ENCODE measurements around the gene SCD5.

Gene SCD5

DNA sequence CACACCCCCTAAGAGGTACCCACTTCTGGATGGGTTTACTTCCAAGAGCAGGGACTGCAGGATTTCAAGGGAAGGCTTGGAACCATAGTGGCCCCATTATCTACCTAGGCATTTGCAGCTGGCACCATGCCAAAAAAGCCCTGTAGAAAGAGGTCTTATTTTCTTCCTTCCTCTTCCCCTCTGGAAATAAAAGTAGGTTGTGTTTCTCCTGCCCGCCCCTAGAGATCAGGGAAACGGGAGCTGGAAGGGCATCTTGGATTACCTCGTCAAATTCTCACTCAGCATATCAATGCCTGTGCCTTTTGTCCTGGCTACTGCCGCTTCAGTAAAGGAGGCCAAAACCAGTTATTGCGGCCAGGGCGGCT, 1.6 kb downstream of the SCD5 start:
- no peak for DNase-seq (ENCODE audit: low spot score)

DNA sequence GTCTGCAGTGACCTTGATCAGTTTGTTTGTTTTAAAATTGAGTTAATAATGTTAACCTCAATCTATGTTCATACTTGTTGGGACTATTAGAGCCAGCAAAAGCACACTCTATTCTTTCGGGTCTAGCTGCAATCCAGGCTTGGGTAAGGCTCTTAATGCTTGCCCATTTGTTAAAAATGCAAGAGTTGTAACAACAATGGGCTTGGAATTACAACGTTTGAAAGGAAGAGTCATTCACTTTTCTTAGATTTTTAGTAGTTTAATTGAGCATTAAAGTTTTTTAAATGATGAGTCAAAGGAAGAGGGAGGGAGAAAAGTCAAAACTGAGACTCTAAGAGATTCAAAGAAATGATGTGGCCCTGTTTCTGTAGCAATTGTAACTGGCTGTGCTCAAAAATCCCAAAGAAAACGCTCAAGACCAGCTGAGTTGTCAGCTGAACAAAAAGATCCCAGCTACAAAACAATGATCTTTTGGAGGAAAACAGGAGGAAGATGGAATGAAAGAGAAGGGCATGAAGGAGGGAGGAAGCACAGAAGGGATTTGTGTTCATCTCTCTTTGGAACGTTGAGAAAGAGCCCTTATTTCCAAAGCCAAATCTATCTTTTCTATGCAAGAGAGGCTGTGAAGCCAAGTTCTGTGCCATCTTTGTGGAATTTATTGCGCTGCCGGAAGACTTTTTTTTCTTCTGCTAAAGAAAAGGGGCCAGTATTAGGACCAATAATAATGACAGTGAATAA, 5.5 kb downstream of the SCD5 start:
- peak; percentile 8 for DNase-seq (ENCODE audit: low spot score)

DNA sequence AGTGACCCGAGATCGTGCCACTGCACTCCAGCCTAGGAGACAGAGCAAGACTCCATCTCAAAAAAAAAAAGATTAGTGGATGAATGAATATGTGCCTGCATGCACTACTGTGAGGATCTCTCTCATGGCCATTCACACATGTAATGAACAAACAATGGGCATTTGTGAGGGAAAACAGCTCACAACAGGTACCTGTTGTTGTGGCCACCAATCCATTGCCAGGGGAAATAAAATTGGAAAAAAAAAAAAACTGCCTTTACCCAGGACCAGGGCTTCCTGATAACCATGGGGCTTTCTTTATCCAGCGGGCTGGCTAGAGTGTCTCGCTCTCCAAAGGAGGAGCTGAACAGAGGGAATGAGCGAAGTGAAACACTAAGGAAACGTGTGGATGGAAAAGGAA, 7.4 kb downstream of the SCD5 start:
- DNase-seq (ENCODE audit: low spot score) = no peak

DNA sequence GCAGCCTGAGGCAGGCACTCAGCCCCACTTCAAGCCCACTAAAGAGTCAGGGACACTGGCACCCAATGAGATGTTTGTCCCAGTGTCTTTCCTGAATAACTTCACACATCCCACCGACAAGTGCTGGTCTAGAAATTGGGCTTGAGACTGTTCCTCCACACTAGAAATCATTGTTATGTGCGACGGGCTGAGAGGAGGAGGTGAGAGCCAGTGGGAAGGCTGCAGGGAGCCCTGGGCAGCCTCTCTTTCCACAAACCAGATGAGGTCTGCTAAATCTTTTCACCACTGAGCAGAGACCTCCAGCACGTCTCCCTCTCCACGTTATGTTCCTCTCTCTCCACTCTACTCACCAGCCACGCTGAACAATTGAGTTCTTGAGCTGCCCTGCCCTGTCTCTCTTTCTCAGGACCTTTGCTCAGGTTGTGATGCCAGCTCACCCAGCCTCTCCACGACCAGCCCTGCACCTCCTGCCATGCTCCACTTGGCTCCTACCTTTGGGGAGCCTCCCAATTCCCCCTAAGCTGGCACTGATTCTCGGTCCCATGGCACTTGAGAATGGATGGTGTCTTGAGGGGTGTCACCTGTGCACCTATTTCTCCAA, 8.4 kb downstream of the SCD5 start:
- DNase-seq (ENCODE audit: low spot score) = no peak

DNA sequence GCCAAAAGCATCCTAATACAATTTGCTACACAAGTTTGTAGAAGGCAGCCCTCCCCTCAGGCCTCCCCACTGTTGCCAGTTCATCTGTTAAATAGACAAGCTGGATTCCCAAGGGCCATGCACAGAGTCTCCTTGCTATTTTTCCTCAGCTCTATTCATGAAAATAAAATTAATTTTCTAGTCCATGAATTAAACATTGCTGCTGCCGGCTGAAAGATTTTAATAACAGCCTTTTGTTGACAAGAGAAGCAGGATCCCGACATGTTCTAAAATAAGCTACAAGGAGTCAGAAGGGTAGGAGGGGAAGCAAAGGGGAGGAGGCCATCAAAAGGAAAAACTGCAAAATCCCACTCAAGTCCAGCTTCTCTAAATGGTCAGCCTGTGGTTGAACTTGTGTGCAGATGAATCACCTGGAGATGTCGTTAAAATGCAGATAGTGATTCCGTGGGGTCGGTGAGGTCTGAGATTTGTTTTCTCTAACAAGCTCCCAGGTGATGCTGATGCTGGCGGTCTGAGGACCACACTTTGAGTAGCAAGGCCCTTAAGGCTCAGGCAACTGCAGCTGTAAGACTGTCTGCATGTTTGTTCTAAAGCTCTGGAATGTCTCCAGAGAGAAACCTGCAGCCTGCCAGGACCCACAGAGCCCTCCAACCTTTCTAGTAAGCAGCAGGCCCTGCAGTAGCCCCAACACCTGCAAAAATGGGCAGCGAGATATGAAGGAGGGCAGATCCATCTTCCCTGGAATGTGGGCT, 9.4 kb downstream of the SCD5 start:
- DNase-seq (ENCODE audit: low spot score) = no peak

DNA sequence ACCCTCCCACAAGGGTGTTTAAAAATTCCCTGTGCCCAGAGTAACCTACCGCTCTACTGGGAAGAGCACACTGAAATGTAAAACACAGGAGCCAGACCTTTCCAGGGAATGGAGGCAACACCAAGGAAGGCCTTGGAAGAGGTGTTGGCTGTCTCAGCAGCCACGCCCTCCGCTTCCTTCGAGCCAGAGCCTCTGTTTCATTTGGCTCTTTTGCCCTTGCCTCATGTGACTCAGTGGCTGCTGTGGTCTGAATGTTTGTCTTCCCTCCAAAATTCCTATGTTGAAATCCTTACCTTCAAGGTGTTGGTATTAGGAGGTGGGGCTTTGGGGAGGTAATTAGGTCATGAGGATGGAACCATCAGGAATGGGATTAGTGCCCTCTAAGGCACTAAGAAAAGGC, 11.3 kb downstream of the SCD5 start:
- no peak for DNase-seq (ENCODE audit: low spot score)

DNA sequence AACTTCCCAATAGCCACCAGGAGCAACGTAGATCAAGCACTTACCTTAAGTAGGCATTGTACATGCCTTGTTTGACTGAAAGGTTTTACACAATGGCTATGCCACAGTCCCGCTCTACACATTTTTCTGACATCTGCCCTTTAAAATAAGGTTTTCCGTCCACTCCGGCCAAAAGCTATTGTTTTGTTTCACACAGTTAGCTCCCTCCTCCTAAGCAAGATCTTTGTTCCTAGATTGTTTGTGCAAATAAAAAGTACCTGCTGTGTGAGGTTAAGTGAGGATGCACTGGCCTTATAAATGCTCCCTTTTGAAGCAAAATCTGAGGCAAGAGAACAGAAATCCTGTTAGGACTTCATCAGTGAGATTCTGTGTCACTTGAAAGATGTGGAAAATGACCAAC, 11.8 kb downstream of the SCD5 start:
- no peak for DNase-seq (ENCODE audit: low spot score)

DNA sequence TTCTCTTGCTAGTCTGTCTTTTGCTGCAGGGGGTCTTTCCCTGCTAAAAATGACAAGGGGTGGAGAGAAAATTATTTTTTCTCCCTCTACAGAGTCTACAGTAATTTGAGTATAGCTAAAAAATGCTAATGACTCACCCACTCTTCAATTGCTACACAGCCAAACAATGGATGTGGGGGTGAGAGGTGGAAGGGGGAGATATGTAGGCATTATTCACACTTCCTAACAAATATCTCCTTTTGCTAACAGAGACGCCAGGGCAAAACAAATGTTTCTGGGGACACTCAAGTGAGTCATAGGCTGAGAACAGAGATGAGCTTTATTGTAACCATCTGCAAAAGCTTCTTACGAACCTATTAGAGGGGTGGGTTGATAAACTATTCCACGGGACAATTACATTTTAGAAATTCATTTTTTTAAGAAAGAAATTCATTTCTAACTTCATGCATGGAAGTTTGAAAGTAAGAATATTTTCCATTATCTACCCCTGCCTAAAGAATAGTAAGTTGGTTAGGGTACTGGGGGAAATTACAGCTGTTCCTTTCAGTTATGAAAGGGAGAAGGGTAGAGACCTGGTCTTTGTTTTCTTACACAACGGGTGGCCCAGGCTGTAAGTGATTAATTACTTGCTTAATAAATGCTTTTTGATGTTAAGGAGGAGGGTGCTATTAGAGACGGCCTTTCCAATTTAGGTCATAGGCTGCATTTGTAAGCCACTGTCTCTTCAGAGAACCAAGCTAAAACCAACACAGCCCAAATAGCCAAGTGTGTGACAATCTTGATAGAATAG, 12.8 kb downstream of the SCD5 start:
- DNase-seq (ENCODE audit: low spot score) = peak; percentile 90

DNA sequence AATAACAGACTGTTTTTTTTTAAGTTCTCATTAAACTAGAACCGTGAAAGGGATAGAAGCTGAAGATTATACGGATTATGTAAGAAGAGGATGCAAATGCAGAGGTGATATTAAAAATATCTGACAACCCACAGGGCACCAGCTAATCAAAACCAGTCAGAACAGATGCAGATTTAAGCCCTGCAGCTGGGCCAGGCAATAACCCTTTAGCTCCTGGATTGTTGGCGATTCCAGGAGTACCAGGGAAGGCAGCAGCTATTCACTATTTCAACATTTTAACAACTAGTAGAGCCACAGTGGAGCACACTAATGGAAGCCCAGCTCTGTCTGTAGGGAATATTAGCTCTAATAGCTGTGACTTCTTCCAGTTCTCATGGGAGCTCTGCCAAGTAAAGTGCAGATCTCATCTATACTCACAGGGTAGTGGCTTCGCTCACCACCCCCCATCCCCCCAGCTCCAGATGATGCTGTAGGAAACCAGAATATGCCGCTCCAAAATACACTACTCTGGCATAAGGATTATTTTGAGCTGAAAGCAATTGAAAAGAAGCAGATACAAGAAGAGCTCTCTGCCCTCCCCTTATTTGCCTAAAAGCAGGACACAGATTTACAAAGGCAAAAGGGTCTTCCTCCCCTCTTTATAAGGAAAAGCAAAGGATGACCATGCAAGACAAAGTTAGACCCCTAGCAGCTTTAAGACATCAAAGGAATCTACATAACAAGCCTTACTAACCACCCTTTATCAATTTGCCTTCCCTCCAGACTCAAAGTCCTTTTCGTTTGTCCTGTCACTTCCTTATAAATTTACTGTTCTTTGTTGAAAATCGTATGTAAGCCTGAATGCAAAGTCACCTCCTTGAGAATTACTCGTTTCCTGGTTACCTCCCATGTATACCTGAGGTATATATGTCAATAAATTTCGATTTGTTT, 13.7 kb downstream of the SCD5 start:
- DNase-seq (ENCODE audit: low spot score) = no peak

DNA sequence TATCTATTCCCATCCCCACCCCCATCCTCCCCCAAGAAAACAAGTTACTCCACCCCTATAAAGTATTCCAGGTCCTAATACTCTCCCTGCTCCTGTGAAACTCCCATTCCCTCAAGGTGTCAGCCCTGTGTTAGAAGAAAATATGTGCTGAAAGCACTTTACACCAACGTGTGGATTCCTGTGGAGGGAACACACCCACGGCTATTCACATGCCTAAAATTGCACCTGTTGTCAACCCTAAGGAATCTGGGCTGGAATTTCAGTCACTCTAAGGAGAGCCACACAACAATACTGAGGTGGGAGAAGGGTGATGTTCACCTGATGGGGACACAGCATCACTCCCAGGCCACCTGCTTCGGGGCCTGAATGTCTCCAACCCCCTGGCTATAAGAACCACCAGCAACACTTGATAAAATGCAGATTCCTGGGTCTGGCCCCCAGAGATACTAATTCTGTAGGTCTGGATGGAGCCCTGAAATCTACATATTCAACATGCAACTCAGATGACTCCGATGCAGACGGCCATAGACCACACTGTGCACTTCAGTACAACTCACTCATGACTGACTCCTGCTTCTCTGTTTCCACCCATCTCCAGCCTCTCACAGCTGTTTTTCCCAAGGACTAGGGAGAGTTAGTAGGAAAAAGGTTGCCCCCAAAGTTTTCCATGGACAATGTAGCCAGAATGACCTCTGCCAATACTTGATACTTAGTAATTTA, 15.8 kb downstream of the SCD5 start:
- no peak for DNase-seq (ENCODE audit: low spot score)

DNA sequence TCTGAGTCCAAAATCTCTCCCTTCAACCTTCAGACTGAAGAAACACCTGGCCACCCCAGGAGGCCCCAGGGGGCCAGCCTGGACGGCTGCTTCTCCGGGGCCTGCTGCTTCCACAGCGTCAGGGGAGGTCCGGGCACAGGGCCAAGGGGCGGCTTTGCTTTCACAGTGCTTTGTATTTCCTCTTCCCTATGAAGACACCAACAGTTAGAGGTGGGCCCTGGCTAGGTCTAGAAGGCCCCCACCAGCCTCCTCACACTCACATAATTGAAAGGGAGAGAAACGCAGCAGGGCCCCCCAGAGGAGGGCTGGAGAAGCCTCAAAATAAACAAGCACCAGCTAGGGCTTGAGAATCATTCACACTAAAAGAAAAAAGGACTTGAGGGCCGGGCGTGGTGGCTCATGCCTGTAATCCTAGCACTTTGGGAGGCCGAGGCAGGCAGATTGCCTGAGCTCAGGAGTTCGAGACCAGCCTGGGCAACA, 17.8 kb downstream of the SCD5 start:
- DNase-seq (ENCODE audit: low spot score) = no peak

DNA sequence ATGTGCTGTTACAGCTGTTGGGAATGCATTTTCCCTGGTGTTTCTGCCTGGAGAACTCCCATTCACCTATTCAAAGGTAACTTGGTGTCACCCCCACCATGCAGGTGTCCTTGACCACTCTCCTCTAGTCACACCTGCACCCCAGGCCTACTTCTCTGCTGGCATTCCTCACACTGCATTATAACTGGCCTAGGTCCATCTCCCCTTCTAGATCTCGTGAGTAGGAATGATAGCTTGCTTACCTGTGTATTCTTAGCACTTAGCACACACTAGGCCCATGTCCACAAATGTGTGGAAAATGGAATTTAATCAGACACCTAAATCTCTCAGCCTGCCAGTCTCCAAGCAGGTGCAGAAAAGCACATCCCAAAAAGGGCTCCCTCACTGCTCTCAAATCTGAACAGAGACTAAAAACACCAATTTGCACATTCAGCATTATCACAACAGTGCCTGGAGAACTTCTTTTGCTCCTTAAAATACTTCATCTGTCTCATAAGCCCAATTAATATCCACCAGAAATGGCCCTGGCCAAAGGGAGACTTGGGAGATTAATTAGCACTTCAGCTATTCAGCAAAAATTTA, 18.3 kb downstream of the SCD5 start:
- no peak for DNase-seq (ENCODE audit: low spot score)

DNA sequence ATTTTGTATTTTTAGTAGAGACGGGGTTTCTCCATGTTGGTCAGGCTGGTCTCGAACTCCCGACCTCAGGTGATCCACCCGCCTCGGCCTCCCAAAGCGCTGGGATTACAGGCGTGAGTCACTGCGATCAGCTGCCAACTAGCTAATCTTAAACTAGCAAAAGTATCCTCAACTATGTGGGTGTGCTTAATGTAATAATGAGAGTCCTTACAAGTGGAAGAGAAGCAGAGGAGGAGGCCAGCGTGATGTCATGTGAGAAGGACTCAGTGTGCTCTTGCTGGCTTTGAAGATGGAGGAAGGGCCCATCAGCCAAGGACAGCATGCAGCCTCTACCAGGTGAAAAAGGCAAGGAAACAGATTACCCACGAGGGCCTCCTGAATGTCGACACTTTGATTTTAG, 19.6 kb downstream of the SCD5 start:
- no peak for DNase-seq (ENCODE audit: low spot score)

DNA sequence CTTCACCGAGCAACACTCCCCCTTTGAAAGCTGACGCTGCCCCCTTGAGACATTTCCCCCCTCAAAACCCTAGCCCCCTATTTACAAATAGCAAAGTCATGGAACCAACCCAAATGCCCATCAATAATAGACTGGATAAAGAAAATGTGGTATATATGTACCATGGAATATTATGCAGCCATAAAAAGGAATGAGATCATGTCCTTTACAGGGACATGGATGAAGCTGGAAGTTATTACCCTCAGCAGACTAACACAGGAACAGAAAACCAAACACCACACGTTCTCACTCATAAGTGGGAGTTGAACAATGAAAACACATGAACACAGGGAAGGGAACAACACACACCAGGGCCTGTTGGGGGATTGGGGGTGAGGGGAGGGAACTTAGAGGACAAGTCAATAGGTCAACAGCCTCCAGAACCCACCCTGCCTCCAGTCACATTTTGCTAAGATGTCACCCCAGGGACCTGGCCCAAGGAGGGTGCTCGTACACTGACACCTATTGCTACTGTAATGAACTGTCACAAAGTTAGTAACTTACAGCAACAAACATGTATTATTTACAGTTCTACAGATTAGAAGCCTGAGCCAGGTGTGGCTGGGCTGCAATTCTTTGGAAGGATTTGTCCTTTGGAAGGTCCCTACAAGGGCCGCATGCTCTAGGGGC, 20.6 kb downstream of the SCD5 start:
- DNase-seq (ENCODE audit: low spot score) = no peak

DNA sequence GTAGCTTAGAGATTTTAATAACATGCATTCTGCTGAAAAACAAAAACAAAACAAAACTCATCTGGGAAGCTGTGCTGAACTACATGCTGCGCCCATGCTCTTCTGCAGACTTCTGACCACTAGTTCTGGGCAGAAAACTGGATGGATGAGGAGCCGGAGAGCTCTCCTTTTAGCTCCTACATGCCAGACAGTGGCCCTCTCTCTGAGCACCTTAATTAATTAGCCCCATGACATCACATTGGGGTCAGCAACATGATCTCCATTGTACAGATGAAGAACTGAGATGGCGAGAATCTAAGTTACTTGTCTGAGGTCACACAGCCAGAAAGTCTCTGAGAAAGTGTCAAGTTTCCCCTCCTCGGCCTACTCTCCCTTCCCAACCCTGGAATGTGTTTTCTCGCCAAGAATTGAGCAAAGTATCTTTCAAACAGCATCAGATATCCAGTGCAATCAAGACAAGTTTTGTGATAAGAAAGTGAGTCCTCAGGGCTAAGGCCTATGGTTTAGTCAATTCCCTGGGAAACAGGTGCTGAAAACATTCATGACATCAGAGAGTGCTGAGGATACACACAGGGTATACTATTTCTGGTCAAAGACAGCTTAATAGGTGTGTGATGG, 21.6 kb downstream of the SCD5 start:
- no peak for DNase-seq (ENCODE audit: low spot score)

DNA sequence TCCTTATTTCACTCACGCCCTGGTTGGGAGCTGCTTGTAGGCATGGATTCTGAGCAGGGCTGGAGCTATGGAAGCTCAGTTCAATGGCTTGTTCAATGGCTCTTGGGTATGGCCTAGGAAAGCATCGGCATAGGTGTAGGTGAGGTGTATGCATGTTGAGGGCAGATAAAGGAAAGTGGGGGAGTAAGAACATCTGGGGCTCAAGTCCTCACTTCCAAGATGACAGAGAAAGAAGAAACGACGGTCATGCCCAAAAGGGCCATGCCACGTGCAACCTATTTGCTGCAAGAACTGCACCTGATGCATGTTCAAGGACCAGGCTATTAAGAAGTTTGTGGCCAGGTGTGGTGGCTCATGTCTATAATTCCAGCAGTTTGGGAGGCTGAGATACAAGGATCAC, 23.4 kb downstream of the SCD5 start:
- DNase-seq (ENCODE audit: low spot score) = no peak

DNA sequence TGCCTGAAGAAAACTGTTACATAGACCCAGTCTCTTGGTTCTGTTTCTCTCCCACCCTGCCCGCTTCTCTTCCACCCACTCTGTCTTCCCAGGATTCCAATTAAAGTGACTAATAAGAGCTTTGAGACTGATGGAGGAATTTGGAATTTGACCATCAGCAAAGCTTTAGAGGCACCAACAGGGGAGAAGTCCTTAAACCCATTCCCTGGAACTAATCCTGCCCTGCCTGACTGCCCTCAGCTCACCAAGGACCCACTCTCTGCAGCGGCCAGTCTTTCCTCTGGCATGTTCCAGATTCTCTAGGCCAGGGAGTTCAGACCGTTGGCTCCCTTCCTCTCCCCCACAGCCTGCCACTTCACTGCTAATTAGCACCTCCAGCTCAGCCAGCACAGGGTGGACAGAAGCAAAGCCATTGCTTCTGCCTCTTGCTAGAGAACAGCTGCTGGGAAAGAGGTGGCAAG, 23.9 kb downstream of the SCD5 start:
- DNase-seq (ENCODE audit: low spot score) = no peak

DNA sequence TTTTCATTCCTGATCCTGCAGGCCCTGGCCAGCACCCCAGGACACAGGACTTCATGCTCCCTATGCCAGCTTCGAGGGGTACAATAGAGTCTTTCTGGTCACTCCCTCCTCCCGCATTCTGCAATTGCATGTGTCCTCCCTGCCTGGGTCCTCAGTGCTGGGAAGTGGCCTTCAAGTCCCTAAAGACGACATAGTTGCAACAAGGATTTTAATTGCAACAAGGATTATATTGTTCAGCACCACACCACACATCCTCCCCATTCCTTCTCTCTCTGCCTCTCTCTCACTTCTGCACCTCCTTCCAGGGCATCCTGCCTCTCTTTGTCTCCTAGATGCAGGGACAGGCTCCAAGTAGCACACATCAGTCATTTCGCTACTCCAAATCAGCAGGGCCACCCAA, 25.5 kb downstream of the SCD5 start:
- DNase-seq (ENCODE audit: low spot score) = no peak

DNA sequence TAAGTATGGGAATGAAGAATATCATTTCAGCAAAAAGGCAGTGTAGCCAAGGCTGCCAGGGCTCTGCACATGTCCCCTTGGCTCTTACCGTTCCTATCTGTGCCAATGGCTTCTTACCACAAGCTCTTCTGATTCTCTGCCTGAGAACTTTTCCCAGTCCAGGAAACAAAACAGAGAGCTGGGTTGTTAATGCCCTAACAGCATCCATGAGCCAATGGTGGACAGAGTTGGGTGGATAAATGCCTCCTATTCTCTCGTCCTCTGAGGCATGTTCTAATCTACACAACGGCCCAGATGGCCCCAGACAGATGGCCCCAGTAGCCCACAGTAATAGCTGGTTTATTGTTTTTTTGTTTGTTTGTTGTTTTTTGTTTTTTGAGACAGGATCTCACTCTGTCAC, 28.0 kb downstream of the SCD5 start:
- DNase-seq (ENCODE audit: low spot score) = no peak

Measured in AG08395 (cell line).